Activated T-helper 1 cell treated with anti-CD3 and anti-CD28 coated beads, Interleukin-12 subunit alpha, Interleukin-12 subunit beta, Interleukin-2, Interleukin-4 antibody, amounts not matched to agents 30 ng/mL and 10 ng/mL and 1 ng/mL, durations not matched to agents 14 hours and 24 hours and 36 hours (primary cell): ENCODE measurements around the gene UBE3D. TPM values are rescaled to one million over a fixed set of nuclear protein-coding genes. Genes with fewer than 3 reads are reported as not detected.
"Not testable (repeated sequence)": the region's sequence is repeated elsewhere in the genome, so short reads cannot be mapped to it uniquely, and the experiment has no call there.

Experiments
- DNase-seq: peaks from one replicate; pipeline ENCODE4 v3.0.0; 2021; ENCODE audit warnings: low spot score
- H3K27ac Mint-ChIP-seq: one replicate; pipeline ENCODE4 v1.8.0; 2021; ENCODE audit warnings: mild to moderate bottlenecking, mixed read lengths
- H3K27me3 Mint-ChIP-seq: one replicate; pipeline ENCODE4 v1.8.0; 2022; ENCODE audit warnings: mild to moderate bottlenecking, moderate library complexity, mixed read lengths; ENCODE audit not compliant: insufficient read depth
- H3K36me3 Mint-ChIP-seq: one replicate; pipeline ENCODE4 v1.8.0; 2021; ENCODE audit warnings: low read depth, mixed read lengths
- H3K4me1 Mint-ChIP-seq: one replicate; pipeline ENCODE4 v1.8.0; 2021; ENCODE audit warnings: low read depth, mixed read lengths
- H3K4me3 Mint-ChIP-seq: one replicate; pipeline ENCODE4 v1.8.0; 2021; ENCODE audit warnings: mild to moderate bottlenecking, moderate library complexity, mixed read lengths
- H3K9me3 Mint-ChIP-seq: one replicate; pipeline ENCODE4 v1.8.0; 2021; ENCODE audit warnings: mixed read lengths
- intact Hi-C: fragments of 100-400 bp; cut with micrococcal nuclease; formaldehyde crosslinking; loops from one replicate; pipeline ENCODE4 v1.15.1; 2024
- total RNA-seq: library from RNA; stranded (reverse); gene quantifications from 2 replicates; pipeline ENCODE4 v1.2.3, GENCODE V29; 2022

Gene UBE3D
- total RNA-seq, 1 donor from 2014 or later = 8.3 TPM

DNA sequence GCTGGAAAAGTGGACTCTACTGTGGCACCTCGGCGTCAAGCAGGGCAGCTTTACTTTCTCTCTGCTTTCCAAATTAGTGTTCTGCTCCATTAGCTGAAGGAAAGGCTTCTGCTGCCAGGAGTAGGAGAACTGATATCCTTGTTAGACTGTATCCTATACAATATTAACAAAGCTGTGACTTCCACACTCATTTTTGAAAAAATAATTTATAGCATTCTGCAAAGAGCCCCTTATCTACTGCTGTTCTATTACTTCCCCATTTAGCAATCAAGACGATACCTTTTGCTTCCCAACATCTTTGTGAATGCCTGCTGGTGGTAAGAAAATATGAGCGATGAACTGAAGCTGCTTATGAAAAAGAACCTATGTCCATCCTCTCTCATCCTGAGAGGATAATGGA lies 151.1 kb downstream of the UBE3D start:
- H3K9me3 Mint-ChIP-seq = peaks cover 6% of the 10 kb centered on the region
- no peaks in the 10 kb centered on the region for H3K36me3 Mint-ChIP-seq
- no peaks in the 10 kb centered on the region for H3K27me3 Mint-ChIP-seq
- no peak overlapping the region for H3K27ac Mint-ChIP-seq
- DNase-seq = no peak
- no peaks in the 10 kb centered on the region for H3K4me1 Mint-ChIP-seq
- intact Hi-C loops = no loop called here
- H3K4me3 Mint-ChIP-seq = no peak overlapping the region

GRCh38 chr6:82910820-82911219 lies 154.8 kb downstream of the UBE3D start:
- no peak overlapping the region for H3K27ac Mint-ChIP-seq
- no peaks in the 10 kb centered on the region for H3K4me1 Mint-ChIP-seq
- no peaks in the 10 kb centered on the region for H3K36me3 Mint-ChIP-seq
- H3K27me3 Mint-ChIP-seq = no peaks in the 10 kb centered on the region
- intact Hi-C loops = no loop called here
- no peak overlapping the region for H3K4me3 Mint-ChIP-seq
- no peak for DNase-seq
- no peaks in the 10 kb centered on the region for H3K9me3 Mint-ChIP-seq

GRCh38 chr6:82910395-82910794 lies 155.2 kb downstream of the UBE3D start:
- Mint-ChIP-seq H3K9me3 (no peaks in the 10 kb centered on the region), H3K4me3 (no peak overlapping the region), H3K27ac (no peak overlapping the region), H3K36me3 (no peaks in the 10 kb centered on the region), H3K4me1 (no peaks in the 10 kb centered on the region), H3K27me3 (no peaks in the 10 kb centered on the region)
- no peak for DNase-seq
- intact Hi-C loops = no loop called here

- H3K27me3 Mint-ChIP-seq = no peaks in the 10 kb centered on the region
- no peak for DNase-seq
- intact Hi-C loops = no loop called here
- H3K4me3 Mint-ChIP-seq = no peak overlapping the region
- H3K9me3 Mint-ChIP-seq = no peaks in the 10 kb centered on the region
- H3K27ac Mint-ChIP-seq = no peak overlapping the region
- H3K4me1 Mint-ChIP-seq = no peaks in the 10 kb centered on the region
- no peaks in the 10 kb centered on the region for H3K36me3 Mint-ChIP-seq
Observed at GRCh38 chr6:82909551-82909950, 156.1 kb downstream of the UBE3D start.

DNA sequence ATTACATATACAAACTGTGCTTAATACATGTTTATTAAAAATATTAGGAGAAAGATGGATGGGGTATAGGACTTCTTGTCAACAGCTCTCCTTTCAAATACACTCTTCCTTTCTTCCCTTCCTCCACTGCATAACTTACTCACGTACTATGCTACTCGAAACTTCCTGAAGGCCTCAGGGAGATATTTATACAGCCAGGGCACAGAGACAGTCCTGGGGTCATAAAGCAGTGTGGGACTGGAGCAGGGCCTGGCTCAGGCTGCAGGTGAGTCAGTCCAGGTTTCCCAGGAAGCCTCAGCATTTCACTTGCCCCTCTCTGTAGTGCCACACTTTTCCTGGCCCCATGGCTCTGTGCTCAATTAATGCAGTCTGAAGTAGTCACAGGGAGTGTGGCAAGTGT lies 157.0 kb downstream of the UBE3D start:
- H3K36me3 Mint-ChIP-seq = no peaks in the 10 kb centered on the region
- peaks cover 3% of the 10 kb centered on the region for H3K27me3 Mint-ChIP-seq
- DNase-seq = no peak
- intact Hi-C loops = no loop called here
- H3K27ac Mint-ChIP-seq = no peak overlapping the region
- no peaks in the 10 kb centered on the region for H3K4me1 Mint-ChIP-seq
- no peak overlapping the region for H3K4me3 Mint-ChIP-seq
- H3K9me3 Mint-ChIP-seq = no peaks in the 10 kb centered on the region

GRCh38 chr6:82906951-82907350 lies 158.7 kb downstream of the UBE3D start:
- H3K27ac Mint-ChIP-seq = no peak overlapping the region
- no peak for DNase-seq
- H3K4me1 Mint-ChIP-seq = no peaks in the 10 kb centered on the region
- H3K9me3 Mint-ChIP-seq = no peaks in the 10 kb centered on the region
- intact Hi-C loops = no loop called here
- H3K4me3 Mint-ChIP-seq = no peak overlapping the region
- H3K36me3 Mint-ChIP-seq = no peaks in the 10 kb centered on the region
- H3K27me3 Mint-ChIP-seq = peaks cover 3% of the 10 kb centered on the region

DNA sequence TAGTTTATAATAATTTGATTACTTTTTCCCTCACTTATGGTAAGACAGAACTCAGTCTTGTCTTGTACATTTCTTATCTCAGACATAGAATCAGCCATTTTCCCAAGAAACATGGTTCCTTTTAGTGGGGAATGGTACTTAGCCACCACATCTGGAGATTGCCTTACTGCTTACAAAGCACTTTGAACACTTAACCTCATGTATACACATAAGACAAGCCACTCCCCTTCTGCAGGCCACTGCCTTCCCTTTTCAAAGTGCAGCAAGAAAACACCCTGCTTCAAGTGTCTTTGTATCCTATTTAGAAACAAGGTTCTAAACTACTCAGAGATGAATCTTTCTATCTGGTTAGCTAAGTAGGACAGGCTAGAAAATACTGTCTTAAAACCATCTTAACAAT lies 159.2 kb downstream of the UBE3D start:
- no peak overlapping the region for H3K4me3 Mint-ChIP-seq
- no peak for DNase-seq
- no peaks in the 10 kb centered on the region for H3K9me3 Mint-ChIP-seq
- intact Hi-C loops = no loop called here
- no peaks in the 10 kb centered on the region for H3K36me3 Mint-ChIP-seq
- no peaks in the 10 kb centered on the region for H3K4me1 Mint-ChIP-seq
- peaks cover 3% of the 10 kb centered on the region for H3K27me3 Mint-ChIP-seq
- no peak overlapping the region for H3K27ac Mint-ChIP-seq

- H3K9me3 Mint-ChIP-seq = no peaks in the 10 kb centered on the region
- no peak overlapping the region for H3K4me3 Mint-ChIP-seq
Observed at GRCh38 chr6:82904860-82905259, 160.8 kb downstream of the UBE3D start.

GRCh38 chr6:82904257-82904656 lies 161.4 kb downstream of the UBE3D start:
- H3K36me3 Mint-ChIP-seq = no peaks in the 10 kb centered on the region
- no peaks in the 10 kb centered on the region for H3K4me1 Mint-ChIP-seq
- H3K27ac Mint-ChIP-seq = no peak overlapping the region
- H3K27me3 Mint-ChIP-seq = peaks cover 3% of the 10 kb centered on the region
- H3K9me3 Mint-ChIP-seq = no peaks in the 10 kb centered on the region
- no peak for DNase-seq
- intact Hi-C loops = no loop called here
- no peak overlapping the region for H3K4me3 Mint-ChIP-seq

More at GRCh38 chr6:82904860-82905259, 160.8 kb downstream of the UBE3D start:
- Mint-ChIP-seq H3K4me1 (no peaks in the 10 kb centered on the region), H3K27me3 (peaks cover 3% of the 10 kb centered on the region), H3K36me3 (no peaks in the 10 kb centered on the region), H3K27ac (no peak overlapping the region)
- DNase-seq = no peak
- intact Hi-C loops = no loop called here

DNA sequence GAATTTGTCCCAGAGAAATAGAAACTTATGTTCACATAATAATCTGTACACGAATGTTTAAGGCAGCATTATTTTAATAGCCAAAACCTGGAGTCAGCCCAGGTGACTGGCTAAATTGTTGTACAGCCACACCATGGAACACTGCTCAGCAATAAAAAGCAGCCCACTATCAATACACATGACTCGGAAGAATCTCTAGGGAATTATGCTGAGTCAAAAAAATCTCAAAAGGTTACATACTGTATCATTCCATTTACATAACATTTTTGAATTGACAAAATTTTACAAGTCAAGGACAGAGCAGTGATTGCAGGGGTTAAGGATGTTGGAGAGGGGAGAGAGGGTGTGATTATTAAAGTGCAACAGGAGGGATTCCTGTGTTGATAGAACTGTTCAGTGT lies 163.4 kb downstream of the UBE3D start:
- no peaks in the 10 kb centered on the region for H3K4me1 Mint-ChIP-seq
- intact Hi-C loops = no loop called here
- peaks cover 3% of the 10 kb centered on the region for H3K27me3 Mint-ChIP-seq
- no peaks in the 10 kb centered on the region for H3K36me3 Mint-ChIP-seq
- DNase-seq = no peak
- H3K9me3 Mint-ChIP-seq = no peaks in the 10 kb centered on the region
- no peak overlapping the region for H3K27ac Mint-ChIP-seq
- no peak overlapping the region for H3K4me3 Mint-ChIP-seq

DNA sequence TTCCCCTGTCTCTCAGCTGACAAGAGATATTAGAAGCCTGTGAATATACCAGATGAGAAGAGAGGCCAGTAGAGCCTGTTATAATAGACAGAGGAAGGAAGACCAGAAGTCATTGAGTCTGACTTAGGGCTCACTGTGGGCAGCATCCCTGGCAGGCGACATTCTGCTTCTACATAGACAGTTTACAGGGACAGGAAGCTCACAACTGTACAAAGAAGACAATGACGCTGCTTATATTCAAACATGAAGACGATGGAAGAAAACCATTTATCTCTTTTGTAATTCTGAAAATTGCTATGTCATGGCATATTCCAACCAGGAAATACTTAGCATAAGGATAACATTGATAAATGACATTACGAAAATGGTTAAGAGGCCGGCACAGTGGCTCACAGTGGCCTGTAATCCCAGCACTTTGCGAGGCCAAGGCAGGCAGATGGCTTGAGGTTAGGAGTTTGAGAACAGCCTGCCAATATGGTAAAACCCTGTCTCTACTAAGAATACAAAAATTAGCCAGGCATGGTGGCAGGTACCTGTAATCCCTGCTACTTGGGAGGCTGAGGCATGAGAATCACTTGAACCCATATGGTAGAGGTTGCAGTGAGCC lies 170.9 kb downstream of the UBE3D start:
- H3K4me1 Mint-ChIP-seq = no peaks in the 10 kb centered on the region
- no peaks in the 10 kb centered on the region for H3K27me3 Mint-ChIP-seq
- no peak overlapping the region for H3K27ac Mint-ChIP-seq
- H3K4me3 Mint-ChIP-seq = no peak overlapping the region
- no peaks in the 10 kb centered on the region for H3K36me3 Mint-ChIP-seq
- no peak for DNase-seq
- H3K9me3 Mint-ChIP-seq = no peaks in the 10 kb centered on the region
- intact Hi-C loops = no loop called here

- H3K9me3 Mint-ChIP-seq = no peaks in the 10 kb centered on the region
- no peaks in the 10 kb centered on the region for H3K4me1 Mint-ChIP-seq
- no peak for DNase-seq
- H3K36me3 Mint-ChIP-seq = no peaks in the 10 kb centered on the region
- intact Hi-C loops = no loop called here
- no peak overlapping the region for H3K4me3 Mint-ChIP-seq
- no peaks in the 10 kb centered on the region for H3K27me3 Mint-ChIP-seq
- no peak overlapping the region for H3K27ac Mint-ChIP-seq
Observed at GRCh38 chr6:82893889-82894652, 171.6 kb downstream of the UBE3D start.

- H3K4me1 Mint-ChIP-seq, H3K4me3 Mint-ChIP-seq, H3K27me3 Mint-ChIP-seq, H3K36me3 Mint-ChIP-seq, H3K27ac Mint-ChIP-seq, H3K9me3 Mint-ChIP-seq, intact Hi-C loops, DNase-seq: not testable (repeated sequence)
Observed at GRCh38 chr6:82891503-82891902, 174.1 kb downstream of the UBE3D start.
